22Rv1 (cell line): ENCODE data around the gene CSNK2A2.

Experiments
- CTCF ChIP-seq: fragments of 450-650 bp; IDR thresholded peaks from 2 replicates; pipeline ENCODE4 v1.5.1; 2017; ENCODE audit warnings: mild to moderate bottlenecking
- ZFX ChIP-seq: fragments of 450-650 bp; IDR thresholded peaks from 2 replicates; pipeline ENCODE4 v1.6.1; 2017; ENCODE audit warnings: antibody characterized with exemption, borderline replicate concordance

- no peak for TF ChIP-seq CTCF
- no peak for TF ChIP-seq ZFX
Measured at GRCh38 chr16:58243528-58244004, 45.7 kb upstream of the CSNK2A2 start.
